ENCODE data around the gene AGPAT2. TPM values are rescaled to one million over a fixed set of nuclear protein-coding genes. Genes with fewer than 3 reads are reported as not detected.
A peak's percentile ranks its signal among the peaks of the same experiment; 100 is the strongest.

The AGPAT2 gene
- total RNA-seq, 2 donors from 2014 or later = 71.9 to 81.9 TPM

DNA sequence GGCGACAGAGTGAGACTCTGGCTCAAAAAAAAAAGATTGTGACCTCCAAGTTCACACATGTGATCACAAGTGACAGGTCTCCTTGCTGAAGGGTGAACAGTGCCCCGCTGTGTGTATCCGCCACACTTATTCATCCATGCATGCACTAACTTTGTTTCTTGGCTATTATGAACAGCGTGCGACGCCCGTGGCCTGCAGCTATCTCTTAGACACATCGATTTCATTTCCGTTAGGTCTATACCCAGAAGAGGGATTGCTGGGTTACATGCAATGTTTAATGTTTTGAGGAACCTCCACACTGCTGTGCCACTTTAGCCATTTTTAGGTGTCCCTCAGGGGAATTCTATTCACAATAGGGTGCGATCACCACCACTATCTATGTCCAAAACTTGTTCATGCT is 36.6 kb downstream of the AGPAT2 start:
- Histone ChIP-seq H3K36me3 (no peaks in the 10 kb centered on the region), H3K4me1 (peaks cover 0 to 31% of the 10 kb centered on the region in 2 donors), H3K27ac (no peak overlapping the region), H3K4me3 (no peak overlapping the region), H3K27me3 (no peaks in the 10 kb centered on the region), H3K9me3 (no peaks in the 10 kb centered on the region)
- no peak for DNase-seq (ENCODE audit: low spot score)
- TF ChIP-seq CTCF (IDR thresholded peaks at IDR 0.05) = no peak

DNA sequence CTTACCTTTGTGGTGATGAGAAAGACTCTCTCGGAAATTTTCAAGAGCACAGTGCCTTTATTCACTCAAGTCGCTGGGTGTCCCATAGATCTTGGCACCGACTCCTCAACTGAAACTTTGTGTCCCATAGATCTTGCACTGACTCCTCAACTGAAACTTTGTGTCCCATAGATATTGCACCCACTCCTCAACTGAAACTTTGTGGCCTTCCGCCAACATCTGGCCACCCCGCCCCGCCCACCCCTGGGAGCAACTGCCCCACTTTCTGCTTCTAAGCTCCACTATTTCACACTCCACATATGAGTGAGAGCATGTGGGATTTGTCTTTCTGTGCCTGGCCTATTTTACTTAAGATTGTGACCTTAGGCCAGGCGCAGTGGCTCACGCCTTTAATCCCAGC is 37.2 kb downstream of the AGPAT2 start:
- no peaks in the 10 kb centered on the region for H3K9me3 ChIP-seq
- H3K4me3 ChIP-seq = no peak overlapping the region
- H3K27me3 ChIP-seq = no peaks in the 10 kb centered on the region
- H3K36me3 ChIP-seq = no peaks in the 10 kb centered on the region
- peaks cover 0 to 31% of the 10 kb centered on the region in 2 donors for H3K4me1 ChIP-seq
- H3K27ac ChIP-seq = no peak overlapping the region
- DNase-seq (ENCODE audit: low spot score) = no peak
- TF ChIP-seq CTCF (IDR thresholded peaks at IDR 0.05) = no peak

DNA sequence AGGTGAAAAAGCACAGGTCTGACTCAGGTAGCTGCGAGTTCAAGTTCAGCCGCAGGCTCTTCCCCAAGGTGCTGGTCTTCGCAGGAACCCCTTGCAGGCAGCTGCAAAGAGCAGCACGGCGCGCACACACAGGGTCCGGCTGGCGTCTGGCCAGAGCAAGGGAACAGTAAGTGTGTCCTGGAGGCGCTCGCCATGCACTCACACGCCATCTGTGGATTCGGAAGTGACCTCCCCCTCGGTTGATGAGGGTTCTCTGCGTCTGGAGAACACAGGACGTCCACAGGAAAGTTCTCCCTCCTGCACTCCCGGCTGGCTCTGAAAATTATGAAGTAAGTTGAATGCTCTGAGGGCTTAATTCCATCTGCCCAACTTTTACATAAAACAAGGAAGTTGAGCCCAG is 38.5 kb downstream of the AGPAT2 start:
- TF ChIP-seq CTCF (IDR thresholded peaks at IDR 0.05) = no peak
- no peaks in the 10 kb centered on the region for H3K36me3 ChIP-seq
- H3K27ac ChIP-seq = peak overlapping the region in 1 of 2 donors; percentile 40
- H3K4me3 ChIP-seq = peak overlapping the region in 1 of 2 donors; percentile 8
- peak; percentile 72 for DNase-seq (ENCODE audit: low spot score)
- H3K9me3 ChIP-seq = no peaks in the 10 kb centered on the region
- no peaks in the 10 kb centered on the region for H3K27me3 ChIP-seq
- peaks cover 0 to 39% of the 10 kb centered on the region in 2 donors for H3K4me1 ChIP-seq

- Histone ChIP-seq H3K4me3 (peak overlapping the region; percentile 18 to 35), H3K9me3 (no peaks in the 10 kb centered on the region), H3K4me1 (peaks cover 0 to 39% of the 10 kb centered on the region in 2 donors), H3K27me3 (no peaks in the 10 kb centered on the region), H3K27ac (peak overlapping the region; percentile 73), H3K36me3 (no peaks in the 10 kb centered on the region)
- no peak for TF ChIP-seq CTCF (IDR thresholded peaks at IDR 0.05)
- DNase-seq (ENCODE audit: low spot score) = no peak
Measured at GRCh38 chr9:136646827-136647711, 40.2 kb downstream of the AGPAT2 start.

GRCh38 chr9:136645903-136646754 is 41.1 kb downstream of the AGPAT2 start:
- peak in 1 of 2 donors; percentile 8 for TF ChIP-seq CTCF (IDR thresholded peaks at IDR 0.05)
- Histone ChIP-seq H3K4me3 (peak overlapping the region; percentile 18 to 35), H3K4me1 (peaks cover 0 to 39% of the 10 kb centered on the region in 2 donors), H3K27ac (peak overlapping the region; percentile 73), H3K36me3 (no peaks in the 10 kb centered on the region), H3K9me3 (no peaks in the 10 kb centered on the region), H3K27me3 (no peaks in the 10 kb centered on the region)
- DNase-seq (ENCODE audit: low spot score) = peak; percentile 78

Data from right atrium auricular region (tissue), 2 donors.